HG03575 (cell line): Measurements from ENCODE around the gene JARID2.
"Not testable (repeated sequence)": the region's sequence is repeated elsewhere in the genome, so short reads cannot be mapped to it uniquely, and the experiment has no call there.

Experiments used
- ATAC-seq: cut with Tn5 transposase; IDR thresholded peaks from one replicate; pipeline ENCODE4 v1.9.1; 2021; ENCODE audit not compliant: unreplicated experiment, insufficient number of reproducible peaks, low FRiP score; ENCODE audit errors: extremely low read depth

JARID2 gene

DNA sequence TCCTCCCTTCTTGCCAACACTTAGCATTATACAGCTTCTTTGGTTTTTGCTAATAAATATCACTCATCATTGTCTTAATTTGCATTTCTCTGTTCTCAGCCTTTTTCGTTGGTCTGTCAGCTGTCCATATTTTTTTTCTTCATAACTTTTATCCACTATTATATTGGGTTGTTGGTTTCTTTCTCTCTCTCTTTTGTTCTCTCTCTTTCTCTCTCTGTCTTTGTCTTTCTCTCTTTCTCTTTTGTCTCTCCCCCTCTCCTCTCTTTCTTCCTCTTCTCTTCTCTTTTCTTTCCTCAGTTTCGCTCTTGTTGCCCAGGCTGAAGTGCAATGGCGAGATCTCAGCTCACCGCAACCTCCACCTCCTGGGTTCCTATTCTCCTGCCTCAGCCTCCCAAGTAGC, 36.5 kb downstream of the JARID2 start:
- ATAC-seq: no peak

DNA sequence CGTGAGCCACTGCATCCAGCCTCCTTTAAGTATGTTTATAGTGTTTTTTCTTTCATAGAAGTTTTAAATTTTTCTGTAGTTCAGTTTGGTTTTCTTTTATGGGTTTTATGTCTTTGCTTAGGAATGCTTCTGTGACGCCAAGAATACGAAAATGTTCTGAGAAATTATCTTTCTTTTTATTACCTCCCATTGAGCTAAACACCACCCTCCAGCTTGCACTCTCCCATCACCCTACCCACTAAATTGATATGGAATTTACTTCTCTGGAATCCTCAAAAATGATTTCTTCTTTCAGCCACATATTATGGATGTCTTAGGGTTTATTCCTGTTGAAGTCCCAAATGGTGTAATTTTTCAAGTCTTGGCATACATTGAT, 38.1 kb downstream of the JARID2 start:
- no peak for ATAC-seq

DNA sequence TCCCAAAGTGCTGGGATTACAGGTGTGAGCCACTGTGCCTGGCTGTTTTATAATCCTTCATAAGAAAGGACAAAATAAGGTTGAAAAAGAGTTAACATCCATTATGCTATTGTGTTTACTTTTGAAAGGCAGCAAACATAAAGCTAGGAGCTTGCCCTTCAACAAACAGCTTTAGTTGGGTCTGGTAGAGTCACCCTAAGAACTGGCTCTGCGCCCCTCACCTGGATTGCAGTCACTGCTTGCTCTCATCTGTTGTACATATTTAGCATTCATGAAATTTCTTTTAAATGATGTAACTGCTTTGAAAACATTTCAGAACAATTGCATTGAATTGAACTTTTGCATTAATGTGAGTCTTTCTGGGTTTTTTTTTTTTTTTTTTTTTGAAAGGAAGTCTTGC, 38.9 kb downstream of the JARID2 start:
- ATAC-seq: no peak

DNA sequence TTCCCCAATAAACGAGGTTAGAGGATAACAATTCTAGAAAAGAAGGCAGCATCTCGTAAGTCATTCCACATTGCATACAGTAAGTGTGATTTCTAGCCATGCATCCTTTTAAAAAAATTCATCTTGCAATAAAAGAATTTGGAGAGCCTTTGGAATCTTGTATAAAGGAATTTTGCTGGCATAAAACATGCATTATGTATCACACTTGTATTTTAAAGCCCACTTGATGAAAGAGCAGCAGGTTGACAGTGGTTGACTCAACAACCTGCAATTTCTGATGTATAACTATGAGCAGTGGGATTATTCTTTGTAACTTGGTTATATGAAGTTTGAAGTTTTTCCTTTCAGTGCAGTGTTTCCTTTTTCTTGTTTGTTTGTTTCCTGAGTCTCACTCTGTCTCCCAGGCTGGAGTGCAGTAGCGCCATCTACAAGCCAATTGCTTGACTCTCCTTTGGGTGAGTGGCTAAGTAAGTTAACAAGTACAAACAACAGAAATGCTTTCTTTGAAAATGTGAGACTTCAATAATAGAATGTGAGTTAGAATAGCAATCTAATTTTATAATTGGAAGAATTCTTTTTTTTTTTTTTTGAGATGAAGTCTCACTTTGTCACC, 39.9 kb downstream of the JARID2 start:
- no peak for ATAC-seq

DNA sequence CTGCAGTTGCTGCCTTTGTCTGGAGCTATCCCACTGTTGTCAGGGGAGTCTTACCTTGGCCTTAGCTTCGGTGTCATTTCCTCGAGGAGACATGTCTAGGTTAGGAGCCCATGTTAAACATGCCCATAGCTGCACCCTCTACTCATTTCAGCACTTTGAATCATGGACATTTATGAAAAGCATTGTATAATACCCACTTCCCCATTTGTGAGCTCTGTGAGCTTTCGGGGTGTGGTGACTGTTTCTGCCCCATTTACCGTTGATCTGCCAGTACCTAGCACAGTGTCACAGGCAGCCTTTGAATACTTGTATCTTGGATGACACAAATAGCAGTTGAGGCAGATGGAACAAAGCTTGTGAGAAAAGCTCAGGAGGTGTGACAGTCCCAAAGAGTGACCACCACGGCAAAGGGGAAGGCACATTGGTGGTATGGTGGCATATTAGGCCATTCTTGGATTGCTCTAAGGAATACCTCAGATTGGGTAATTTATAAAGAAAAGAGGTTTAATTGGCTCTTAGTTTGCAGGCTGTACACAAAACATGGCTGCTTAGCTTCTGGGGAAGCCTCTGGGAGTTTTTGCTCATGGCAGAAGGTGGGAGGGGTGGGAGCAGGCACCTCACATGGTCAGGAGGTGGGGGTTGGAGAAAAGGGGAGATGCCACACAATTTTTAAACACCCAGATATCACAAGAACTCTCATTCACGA, 42.0 kb downstream of the JARID2 start:
- peak; percentile 80 for ATAC-seq

DNA sequence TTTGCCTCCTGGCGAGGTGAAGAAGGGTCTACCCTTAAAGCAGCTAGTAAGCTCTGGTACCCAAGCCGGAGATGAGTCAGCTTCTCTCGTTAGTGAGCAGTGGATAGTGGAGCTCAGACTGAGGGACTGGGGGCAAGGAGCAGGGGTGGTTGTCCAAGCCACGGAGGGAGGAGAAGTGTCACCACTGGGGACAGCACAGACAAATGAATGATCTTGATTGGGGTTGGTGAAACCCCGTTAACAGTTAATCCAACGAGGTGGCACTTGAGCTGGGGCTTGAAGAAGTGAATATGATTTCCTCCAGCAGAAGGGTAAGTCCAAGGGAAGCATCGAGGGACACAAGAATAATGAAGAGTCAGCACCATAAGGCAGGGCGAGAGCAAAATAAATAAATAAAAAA, 43.0 kb downstream of the JARID2 start:
- no peak for ATAC-seq

DNA sequence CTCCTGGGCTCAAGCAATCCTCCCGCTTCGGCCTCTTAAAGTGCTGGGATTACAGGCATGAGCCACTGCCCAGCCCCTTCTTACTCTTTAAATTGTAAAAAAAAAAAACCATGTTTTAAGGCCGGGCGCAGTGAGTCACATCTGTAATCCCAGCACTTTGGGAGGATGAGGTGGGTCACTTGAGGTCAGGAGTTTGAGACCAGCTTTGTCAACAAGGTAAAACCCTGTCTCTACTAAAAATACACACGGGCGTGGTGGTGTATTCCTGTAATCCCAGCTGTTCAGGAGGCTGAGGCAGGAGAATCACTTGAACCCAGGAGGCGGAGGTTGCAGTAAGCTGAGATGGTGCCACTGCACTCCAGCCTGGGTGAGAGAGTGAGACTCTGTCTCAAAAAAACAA, 43.6 kb downstream of the JARID2 start:
- ATAC-seq: not testable (repeated sequence)

DNA sequence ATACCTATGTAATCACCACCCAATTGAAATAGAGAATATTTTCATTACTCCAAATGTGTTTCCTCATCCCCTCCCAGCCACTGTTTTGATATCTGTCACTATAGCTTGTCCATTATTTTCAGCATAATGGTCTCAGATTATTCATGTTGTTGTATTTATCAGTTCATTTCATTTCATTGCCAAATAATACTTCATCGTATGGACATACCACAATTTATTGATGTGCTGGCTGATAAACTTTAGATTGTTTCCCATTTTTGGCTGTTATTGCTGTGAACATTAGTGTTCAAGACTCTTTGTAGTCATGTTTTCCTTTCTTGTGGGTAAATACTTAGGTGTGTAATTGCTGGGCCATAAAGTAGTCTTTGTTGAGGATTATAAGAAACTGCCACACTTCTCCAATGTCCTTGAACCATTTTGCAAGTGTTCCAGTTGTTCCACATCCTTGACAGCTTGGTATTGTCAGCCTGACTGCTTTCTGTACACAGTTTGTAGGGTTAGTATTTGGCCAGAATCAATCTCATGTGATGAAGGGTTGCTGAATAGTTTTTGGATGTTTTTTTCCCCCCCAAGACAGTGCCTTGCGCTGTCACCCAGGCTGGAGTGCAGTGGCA, 44.3 kb downstream of the JARID2 start:
- no peak for ATAC-seq

DNA sequence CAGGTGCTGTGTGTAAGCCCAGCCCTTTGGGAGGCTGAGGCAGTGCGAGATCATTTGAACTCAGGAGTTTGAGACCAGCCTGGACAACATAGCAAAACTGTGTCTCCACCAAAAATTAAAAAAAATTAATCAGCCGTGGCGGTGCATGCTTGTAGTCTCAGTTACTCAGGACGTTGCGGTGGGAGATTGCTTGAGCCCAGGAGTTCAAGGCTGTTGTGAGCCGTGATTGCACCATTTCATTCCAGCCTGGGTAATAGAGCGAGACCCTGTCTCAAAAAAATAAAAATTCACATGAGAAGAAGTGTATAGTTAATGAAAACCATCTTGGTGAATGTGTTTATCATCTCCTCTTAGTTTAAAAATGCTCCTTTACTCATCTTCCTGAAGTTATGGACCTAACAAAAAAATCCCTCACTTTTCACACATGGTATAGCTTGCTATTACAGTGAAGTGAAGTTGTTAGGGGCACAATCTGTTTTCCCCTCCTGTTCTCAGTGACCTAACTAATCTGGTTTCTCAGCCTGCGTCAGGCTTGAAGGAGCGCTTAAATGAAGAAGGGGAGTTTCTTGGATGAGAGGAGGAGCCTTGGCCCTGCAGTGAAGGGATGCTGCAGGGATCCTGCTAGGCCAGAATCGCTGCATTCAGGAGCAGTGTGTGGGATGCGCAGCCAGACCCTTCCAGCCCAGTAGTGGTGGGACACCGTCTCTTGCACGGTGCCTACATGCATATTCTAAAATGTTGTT, 45.3 kb downstream of the JARID2 start:
- ATAC-seq: no peak

DNA sequence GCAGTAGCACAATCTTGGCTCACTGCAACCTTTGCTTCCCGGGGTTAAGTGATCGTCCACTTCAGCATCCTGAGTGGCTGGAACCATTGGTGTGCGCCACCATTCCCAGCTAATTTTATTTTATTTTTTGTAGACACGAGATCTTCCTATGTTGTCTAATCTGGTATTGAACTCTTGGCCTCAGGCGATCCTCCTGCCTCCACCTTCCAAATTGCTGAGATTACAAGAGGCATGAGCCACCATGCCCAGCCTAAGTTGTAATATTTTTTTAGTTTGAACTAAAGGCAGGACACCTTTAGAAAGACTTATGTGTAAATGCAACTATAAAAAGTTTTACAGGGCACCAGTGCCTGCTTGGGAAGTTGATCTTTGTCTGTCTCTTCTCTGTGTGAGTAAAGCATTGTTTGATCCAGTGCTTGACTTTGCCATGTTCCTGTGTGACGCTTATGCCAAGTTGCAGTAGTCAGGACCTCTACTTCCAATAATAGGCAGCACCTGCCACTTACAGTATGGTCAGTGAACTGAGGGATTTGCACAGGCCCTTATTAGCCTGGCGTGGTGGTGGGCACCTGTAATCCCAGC, 46.9 kb downstream of the JARID2 start:
- no peak for ATAC-seq

DNA sequence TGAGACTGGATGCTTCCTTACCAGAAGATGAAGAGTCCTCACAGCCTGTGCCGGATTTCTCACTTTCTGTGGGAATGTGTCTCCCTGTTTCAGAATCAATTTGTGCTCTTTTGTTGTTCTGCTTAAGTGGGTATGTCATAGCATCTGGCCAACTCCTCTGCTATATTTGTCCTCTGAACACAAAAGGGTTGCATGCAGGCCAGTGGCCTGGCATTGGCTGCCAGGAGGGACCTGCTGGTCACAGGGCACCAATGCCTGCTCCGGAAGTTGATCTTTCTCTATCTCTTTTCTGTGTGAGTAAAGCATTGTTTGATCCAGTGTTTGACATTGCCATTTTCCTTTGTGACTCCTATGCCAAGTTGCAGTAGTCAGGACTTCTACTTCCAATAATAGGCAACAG, 47.8 kb downstream of the JARID2 start:
- no peak for ATAC-seq

DNA sequence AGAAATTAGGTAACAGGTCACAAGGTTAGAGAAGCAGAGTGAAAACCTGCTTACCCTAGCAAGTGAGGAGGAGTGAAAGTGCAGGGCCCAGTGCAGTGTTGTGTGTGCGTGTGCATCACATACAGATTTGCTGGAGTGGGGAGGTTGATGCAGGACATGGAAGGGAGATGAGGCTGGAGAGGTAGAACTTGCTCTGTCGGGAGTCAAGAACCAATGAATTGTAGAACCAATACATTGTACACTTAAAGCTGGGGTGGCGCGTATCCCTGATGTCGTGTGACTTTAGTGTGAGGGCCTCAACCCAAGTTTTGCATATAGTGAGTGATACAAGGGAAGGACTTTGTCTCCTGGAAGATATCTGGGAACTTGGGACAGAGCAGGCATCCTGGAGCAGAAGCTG, 48.6 kb downstream of the JARID2 start:
- ATAC-seq: no peak

DNA sequence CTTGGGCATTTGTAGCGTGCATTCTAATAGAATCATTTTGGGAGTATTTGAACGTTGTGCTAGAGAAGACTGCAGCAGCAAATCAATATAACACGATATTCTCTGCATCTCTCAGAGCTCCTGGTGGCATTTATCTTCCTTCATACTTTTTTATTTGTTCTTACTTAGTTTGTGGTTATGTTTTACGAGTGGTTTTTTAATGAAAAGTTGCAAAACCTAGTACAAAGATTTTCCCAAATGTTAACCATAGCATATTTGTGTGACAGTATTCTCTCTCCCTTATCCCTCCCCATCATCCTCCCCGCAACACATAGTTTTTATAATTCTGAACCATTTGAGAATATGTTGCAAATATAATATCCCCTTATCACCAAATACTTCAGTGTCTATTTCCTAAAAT, 50.4 kb downstream of the JARID2 start:
- ATAC-seq: no peak

DNA sequence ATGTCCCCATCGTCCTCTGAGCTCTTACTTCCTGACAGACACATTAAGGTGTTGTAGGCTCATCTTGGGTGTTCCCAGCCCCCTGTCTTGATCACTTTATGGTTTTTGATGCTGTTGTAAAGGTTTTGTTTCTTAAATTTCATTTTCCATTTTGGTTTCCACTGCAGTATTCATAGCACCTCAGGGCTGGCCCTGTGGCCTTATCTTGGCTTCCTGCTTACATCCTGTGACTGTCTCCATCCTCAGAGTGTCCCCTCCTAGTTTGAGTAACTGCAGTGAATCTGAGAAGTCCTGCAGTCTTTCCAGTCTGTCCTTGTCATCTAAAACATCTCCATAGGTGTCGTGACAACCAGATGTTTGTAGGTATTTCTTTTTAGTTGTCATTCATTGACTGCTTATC, 50.9 kb downstream of the JARID2 start:
- no peak for ATAC-seq

DNA sequence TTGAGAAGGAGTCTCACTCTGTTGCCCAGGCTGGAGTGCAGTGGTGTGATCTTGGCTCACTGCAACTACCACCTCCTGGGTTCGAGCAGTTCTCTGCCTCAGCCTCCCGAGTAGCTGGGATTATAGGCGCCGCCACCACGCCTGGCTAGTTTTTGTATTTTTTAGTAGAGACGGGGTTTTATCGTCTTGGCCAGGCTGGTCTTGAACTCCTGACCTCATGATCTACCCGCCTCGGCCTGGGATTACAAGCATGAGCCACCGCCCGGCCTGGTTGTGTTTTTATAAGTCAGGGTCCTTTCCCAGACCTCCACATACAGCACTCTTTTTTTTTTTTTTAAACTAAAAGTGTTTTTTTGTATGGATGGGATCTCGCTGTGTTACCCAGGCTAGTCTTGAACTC, 51.3 kb downstream of the JARID2 start:
- ATAC-seq: not testable (repeated sequence)

DNA sequence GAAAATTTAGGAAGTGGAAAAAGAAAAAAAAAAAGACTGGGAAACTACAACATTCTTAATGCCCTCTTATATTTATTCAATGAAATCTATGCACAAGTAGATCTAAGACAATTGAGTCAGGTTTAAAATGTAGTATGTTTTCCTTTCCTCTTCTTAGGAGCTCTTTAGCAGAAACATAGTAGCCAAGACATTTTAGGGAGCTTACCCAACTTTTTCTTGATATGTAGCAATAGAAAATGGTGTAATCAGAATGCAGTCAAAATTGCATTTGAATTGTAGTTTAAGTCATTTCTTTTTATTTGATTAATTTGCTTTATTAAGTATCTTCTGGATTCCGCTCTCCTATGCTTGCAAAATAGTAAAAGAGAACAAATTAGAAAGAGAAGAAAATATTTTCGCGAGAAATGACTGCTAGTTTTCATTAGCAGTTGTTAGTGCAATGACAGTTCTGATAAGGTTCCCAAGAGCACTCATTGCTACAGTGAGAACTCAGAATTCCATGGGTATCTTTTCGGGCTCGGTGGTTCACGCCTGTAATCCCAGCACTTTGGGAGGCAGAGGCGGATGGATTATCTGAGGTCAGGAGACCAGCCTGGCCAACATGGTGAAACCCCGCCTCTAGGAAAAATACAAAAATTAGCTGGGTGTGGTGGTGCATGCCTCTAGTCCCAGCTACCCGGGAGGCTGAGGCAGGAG, 52.2 kb downstream of the JARID2 start:
- ATAC-seq: no peak

DNA sequence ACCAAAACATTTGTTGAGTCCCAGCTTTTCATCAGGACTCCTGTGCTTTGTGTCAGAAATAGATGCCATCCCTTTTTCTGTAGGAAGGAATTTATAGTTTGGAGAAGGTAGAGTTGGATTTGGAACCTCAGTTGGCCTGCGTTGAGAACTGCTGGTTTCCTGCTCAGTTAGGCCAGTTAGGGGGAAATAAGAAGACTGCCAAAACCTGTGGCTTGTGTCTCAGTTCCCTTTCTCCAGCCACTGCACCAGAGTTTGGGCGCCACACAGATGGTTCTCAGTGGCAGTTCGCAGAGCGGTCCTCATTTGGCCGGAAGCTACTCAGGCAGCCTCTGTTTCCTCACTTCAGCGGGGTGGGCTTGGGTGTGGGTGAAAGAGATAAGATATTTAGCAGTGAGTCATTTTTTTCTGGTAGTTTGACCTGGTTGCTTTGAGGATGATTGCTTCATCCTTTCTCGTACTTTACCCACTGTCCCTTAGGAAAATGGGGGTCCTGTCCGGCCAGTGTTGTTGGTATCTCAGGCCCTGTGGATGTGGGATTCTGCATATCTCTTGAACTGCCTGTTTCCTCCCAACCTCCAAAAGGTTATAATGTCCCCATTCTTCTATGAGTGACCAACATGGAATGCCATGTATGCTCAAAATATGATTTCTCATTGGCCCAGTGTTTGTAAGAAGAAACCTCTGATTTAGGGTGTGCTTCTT, 53.7 kb downstream of the JARID2 start:
- peak; percentile 51 for ATAC-seq

DNA sequence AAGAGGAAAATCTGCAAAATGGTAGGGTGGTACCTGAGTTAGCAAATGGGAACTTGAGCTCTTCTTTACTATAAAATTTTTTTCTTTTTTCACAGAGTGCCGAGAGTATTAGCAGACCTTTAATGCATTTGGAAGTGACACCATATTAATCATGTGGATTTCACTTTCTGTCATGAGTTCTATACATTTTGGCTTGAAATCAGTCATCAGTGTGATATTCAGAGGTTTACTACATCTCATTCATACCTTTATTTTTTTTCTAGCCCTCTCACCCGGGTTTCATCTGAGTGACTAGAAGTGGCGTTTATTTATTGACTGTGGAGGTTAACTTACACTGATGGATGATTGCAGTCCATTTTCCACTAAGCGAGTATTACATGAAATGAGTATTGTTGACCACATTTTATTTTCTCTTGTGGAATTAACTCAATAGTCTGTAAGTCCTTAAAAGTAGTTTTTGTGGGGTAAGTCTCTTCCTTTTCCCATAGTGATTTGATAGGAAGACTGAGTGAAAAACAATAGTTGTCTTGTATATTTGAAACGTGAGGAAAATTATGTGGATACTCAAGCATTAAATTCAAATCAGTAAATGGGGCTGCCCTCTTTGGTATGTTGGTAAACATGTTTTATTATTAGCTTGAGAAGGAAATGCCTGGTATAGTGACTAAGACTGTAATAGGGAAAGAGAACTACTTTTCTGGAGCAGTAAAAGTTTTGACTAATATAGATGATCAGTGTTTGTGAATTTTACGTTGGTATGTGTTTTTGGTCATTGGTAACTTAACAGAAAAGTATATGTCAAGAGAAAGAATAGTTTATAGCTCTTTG, 55.5 kb downstream of the JARID2 start:
- ATAC-seq: no peak
